Esophagus muscularis mucosa (tissue), 4 donors: ENCODE measurements around the gene CCDC102B. TPM values are rescaled to one million over a fixed set of nuclear protein-coding genes. Genes with fewer than 3 reads are reported as not detected.
"Not testable (repeated sequence)": the region's sequence is repeated elsewhere in the genome, so short reads cannot be mapped to it uniquely, and the experiment has no call there.

Source experiments
- DNase-seq: peaks from one replicate; pipeline ENCODE4 v3.0.0-alpha.2; 2017; ENCODE audit errors: extremely low spot score
- H3K27ac ChIP-seq, 4 donors: fragments of 200-600 bp; sonication (generic); replicated peaks in 1 of 4; 1 replicate in 3 of 4; 2 replicates in 1 of 4; pipeline ENCODE4 v1.5.1; 2016 to 2019; ENCODE audit warnings: mild to moderate bottlenecking in 1 of 4
- H3K27me3 ChIP-seq, 4 donors: fragments of 200-600 bp; sonication (generic); one replicate each; pipeline versions ENCODE4 v1.5.1 to v1.6.0; 2016 to 2019
- H3K36me3 ChIP-seq, 4 donors: fragments of 200-600 bp; sonication (generic); one replicate each; pipeline ENCODE4 v1.5.1; 2016 to 2019
- H3K4me1 ChIP-seq, 4 donors: fragments of 200-600 bp; sonication (generic); one replicate each; pipeline ENCODE4 v1.5.1; 2016 to 2019
- H3K4me3 ChIP-seq, 4 donors: fragments of 200-600 bp; sonication (generic); 1 replicate in 2 of 4; 2 replicates in 2 of 4; pipeline ENCODE4 v1.5.1; 2016 to 2019; ENCODE audit warnings: mild to moderate bottlenecking in 4 of 4, moderate library complexity in 1 of 4
- H3K9me3 ChIP-seq, 4 donors: fragments of 200-600 bp; sonication (generic); 1 replicate in 3 of 4; 2 replicates in 1 of 4; pipeline ENCODE4 v1.5.1; 2016 to 2019
- EP300 ChIP-seq: sonication (generic); formaldehyde crosslinking; IDR thresholded peaks from one replicate; pipeline ENCODE4 v1.6.1; 2017; ENCODE audit warnings: antibody characterized with exemption
- POLR2A ChIP-seq: fragments of 450-650 bp; IDR thresholded peaks from one replicate; pipeline ENCODE4 v1.6.1; 2017; ENCODE audit warnings: antibody characterized with exemption, moderate library complexity, mild to moderate bottlenecking, low read depth
- POLR2AphosphoS5 ChIP-seq, 2 donors: sonication (generic); formaldehyde crosslinking; IDR thresholded peaks; one replicate each; pipeline ENCODE4 v1.6.1; 2017; ENCODE audit warnings: antibody characterized with exemption in 2 of 2
- WGBS: methylation state at CpG from one replicate; pipeline ENCODE4 v1.1.5; 2018; 5-methylcytosine and 5-hydroxymethylcytosine counted together
- intact Hi-C: fragments of 100-400 bp; cut with DNase I; formaldehyde crosslinking; loops from one replicate; pipeline ENCODE4 v1.15.1; 2023
- total RNA-seq, 4 donors: library from RNA; depleted of rRNA; stranded (reverse); fragments of >200 nt; gene quantifications; one replicate each; pipeline versions ENCODE4 v1.1.0 to v1.2.1, GENCODE V29; 2016
- TF ChIP-seq, protein P1 (sequence below), 3 experiments: fragments of 200-600 bp in 2 of 3; fragments of 450-650 bp in 1 of 3; sonication (generic) in 2 of 3; IDR thresholded peaks; one replicate each; pipeline ENCODE4 v1.5.1; 2017 to 2019; ENCODE audit warnings: antibody characterized with exemption in 3 of 3, mild to moderate bottlenecking in 2 of 3, moderate library complexity in 1 of 3

CCDC102B gene
- total RNA-seq, 4 donors from 2014 or later = 3.0 to 6.8 (median 4.8) TPM

DNA sequence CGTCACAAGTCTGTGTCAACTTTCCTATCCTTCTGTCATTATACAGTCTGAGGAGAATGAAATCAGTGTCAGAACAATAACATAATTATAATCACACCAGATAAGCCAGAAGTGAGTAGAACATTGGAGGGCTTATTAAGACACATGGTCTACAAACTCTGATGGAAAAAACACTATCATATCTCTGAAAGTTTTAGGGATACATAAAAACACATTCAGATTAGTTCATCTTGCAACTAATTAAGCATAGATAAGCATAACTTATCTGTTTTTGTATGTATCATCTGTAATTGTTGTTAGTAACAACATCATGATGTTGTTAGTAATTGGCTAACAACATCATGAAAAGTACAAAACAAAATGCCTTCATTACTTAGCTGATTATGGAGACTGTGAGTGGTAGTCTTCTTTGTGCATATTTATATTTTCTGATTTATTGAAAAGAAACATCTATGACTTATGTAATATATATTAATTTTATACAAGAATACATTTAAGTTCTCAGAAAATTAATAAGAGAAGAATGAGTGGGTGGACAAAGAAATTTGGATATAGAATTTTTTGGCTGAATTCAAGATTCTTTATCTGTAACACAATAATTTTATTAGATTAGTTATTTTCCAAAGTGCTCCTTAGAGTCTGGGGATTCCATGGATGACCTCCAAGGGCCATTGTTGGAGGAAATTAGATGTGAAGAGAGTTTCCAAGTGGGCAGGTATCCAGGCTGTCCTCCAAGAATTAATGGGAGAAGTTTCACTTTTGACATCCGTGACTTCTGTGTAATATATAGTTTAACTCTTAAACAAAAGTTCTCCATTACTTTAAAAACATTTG lies 16.9 kb upstream of the CCDC102B start:
- Histone ChIP-seq H3K4me1 (no peaks in the 10 kb centered on the region), H3K27ac (no peak overlapping the region), H3K36me3 (no peaks in the 10 kb centered on the region), H3K9me3 (no peaks in the 10 kb centered on the region), H3K27me3 (no peaks in the 10 kb centered on the region), H3K4me3 (no peak overlapping the region)
- intact Hi-C loops = no loop called here
- DNase-seq = no peak
- 44% methylated on average over 2 of the region's 2 CpGs for WGBS
- TF ChIP-seq, protein P1, sequence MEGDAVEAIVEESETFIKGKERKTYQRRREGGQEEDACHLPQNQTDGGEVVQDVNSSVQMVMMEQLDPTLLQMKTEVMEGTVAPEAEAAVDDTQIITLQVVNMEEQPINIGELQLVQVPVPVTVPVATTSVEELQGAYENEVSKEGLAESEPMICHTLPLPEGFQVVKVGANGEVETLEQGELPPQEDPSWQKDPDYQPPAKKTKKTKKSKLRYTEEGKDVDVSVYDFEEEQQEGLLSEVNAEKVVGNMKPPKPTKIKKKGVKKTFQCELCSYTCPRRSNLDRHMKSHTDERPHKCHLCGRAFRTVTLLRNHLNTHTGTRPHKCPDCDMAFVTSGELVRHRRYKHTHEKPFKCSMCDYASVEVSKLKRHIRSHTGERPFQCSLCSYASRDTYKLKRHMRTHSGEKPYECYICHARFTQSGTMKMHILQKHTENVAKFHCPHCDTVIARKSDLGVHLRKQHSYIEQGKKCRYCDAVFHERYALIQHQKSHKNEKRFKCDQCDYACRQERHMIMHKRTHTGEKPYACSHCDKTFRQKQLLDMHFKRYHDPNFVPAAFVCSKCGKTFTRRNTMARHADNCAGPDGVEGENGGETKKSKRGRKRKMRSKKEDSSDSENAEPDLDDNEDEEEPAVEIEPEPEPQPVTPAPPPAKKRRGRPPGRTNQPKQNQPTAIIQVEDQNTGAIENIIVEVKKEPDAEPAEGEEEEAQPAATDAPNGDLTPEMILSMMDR (IDR thresholded peaks at IDR 0.05) = no peak
- TF ChIP-seq EP300 = no peak
- TF ChIP-seq POLR2A = no peak
- TF ChIP-seq POLR2AphosphoS5 (IDR thresholded peaks at IDR 0.05) = no peak

DNA sequence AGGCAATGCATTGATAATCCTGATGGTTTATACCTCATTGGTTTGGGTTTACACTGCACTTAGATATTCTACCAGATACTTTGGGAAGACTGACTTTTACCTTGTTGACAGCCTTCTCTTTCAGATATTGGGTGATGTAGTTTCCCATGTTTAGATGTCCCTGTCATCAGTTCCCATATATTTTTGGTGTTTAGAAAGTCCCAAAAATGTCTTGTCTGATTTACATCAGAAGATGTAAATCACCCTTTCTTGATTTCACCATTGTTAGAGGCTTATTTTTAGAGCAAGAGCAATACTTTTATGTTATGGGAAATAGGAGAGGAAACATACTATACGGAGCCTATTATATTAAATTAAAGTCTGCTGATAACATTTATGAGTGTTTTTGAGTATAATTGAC lies 14.4 kb upstream of the CCDC102B start:
- Histone ChIP-seq H3K4me1 (no peaks in the 10 kb centered on the region), H3K27me3 (no peaks in the 10 kb centered on the region), H3K27ac (no peak overlapping the region), H3K9me3 (no peaks in the 10 kb centered on the region), H3K4me3 (no peak overlapping the region), H3K36me3 (no peaks in the 10 kb centered on the region)
- no peak for TF ChIP-seq EP300
- TF ChIP-seq, protein P1 (IDR thresholded peaks at IDR 0.05) = no peak
- no peak for TF ChIP-seq POLR2AphosphoS5 (IDR thresholded peaks at IDR 0.05)
- TF ChIP-seq POLR2A = no peak
- DNase-seq = no peak
- intact Hi-C loops = no loop called here
- 77% methylated on average over 1 of the region's 1 CpG for WGBS

DNA sequence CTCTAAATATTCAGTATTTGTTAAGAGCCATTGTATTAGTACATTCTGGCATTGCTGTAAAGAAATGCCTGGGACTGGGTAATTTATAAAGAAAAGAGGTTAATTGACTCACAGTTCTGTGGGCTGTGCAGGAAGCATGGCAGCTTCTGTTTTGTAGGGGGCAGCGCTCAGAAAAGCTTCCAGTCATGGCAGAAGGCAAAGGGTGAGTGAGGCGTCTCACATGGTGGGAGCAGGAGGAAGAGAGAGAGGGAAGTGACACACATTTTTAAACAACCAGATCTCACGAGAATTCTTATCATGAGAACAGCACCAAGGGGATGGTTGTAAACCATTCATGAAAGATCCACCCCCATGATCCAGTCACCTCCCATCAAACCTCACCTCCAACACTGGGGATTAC lies 13.8 kb upstream of the CCDC102B start:
- TF ChIP-seq POLR2A (no peak), POLR2AphosphoS5 (IDR thresholded peaks at IDR 0.05) (no peak), EP300 (no peak)
- TF ChIP-seq, protein P1 (IDR thresholded peaks at IDR 0.05) = no peak
- no peak for DNase-seq
- intact Hi-C loops = no loop called here
- WGBS = 72% methylated on average over 3 of the region's 3 CpGs
- no peak overlapping the region for H3K4me3 ChIP-seq
- no peaks in the 10 kb centered on the region for H3K36me3 ChIP-seq
- no peaks in the 10 kb centered on the region for H3K27me3 ChIP-seq
- no peak overlapping the region for H3K27ac ChIP-seq
- no peaks in the 10 kb centered on the region for H3K9me3 ChIP-seq
- no peaks in the 10 kb centered on the region for H3K4me1 ChIP-seq

DNA sequence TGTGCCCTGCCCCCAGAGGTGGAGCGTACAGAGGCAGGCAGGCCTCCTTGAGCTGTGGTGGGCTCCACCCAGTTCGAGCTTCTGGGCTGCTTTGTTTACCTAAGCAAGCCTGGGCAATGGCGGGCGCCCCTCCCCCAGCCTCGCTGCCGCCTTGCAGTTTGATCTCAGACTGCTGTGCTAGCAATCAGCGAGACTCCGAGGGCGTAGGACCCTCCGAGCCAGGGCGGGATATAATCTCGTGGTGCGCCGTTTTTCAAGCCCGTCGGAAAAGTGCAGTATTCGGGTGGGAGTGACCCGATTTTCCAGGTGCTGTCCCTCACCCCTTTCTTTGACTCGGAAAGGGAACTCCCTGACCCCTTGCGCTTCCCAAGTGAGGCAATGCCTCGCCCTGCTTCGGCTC lies 7.6 kb upstream of the CCDC102B start:
- H3K36me3 ChIP-seq, intact Hi-C loops, H3K4me3 ChIP-seq, DNase-seq, H3K9me3 ChIP-seq, H3K4me1 ChIP-seq, H3K27ac ChIP-seq, H3K27me3 ChIP-seq: not testable (repeated sequence)
- WGBS = 94% methylated on average over 12 of the region's 22 CpGs

DNA sequence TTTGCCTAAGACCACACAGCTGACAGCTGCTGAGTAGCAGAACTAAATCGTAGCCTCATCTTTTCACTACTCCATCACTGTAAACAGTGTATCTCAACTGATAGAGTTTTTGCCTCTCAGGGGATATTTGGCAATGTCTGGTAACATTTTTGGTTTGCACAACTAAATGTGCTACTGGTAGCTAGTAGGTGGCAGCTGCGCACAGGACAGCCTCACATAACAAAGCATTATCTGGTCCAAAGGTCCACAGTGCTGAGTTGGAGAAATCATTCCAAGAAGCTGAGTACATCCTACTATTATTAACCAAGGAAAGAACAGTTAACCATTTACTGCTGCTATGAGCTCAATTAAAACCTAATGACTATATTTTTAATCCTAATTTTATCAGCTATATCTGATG lies 6.1 kb upstream of the CCDC102B start:
- no peak for DNase-seq
- H3K4me1 ChIP-seq = no peaks in the 10 kb centered on the region
- WGBS = 57% methylated on average over 2 of the region's 2 CpGs
- intact Hi-C loops = no loop called here
- no peak overlapping the region for H3K4me3 ChIP-seq
- H3K36me3 ChIP-seq = no peaks in the 10 kb centered on the region
- no peaks in the 10 kb centered on the region for H3K27me3 ChIP-seq
- H3K9me3 ChIP-seq = no peaks in the 10 kb centered on the region
- H3K27ac ChIP-seq = no peak overlapping the region
- no peak for TF ChIP-seq EP300
- TF ChIP-seq POLR2A = no peak
- no peak for TF ChIP-seq POLR2AphosphoS5 (IDR thresholded peaks at IDR 0.05)
- TF ChIP-seq, protein P1 (IDR thresholded peaks at IDR 0.05) = no peak
